HepG2 (cell line): ENCODE results near the gene P4HTM. TPM values are rescaled to one million over a fixed set of nuclear protein-coding genes. Genes with fewer than 3 reads are reported as not detected.

ENCODE experiments used
- AGO2 ChIP-seq: fragments of 200-400 bp; formaldehyde crosslinking; optimal IDR thresholded peaks from 2 replicates; pipeline ENCODE3; 2017; ENCODE audit warnings: mild to moderate bottlenecking, low read depth, low read length, moderate library complexity
- BCL3 ChIP-seq: sonication (generic); formaldehyde crosslinking; IDR thresholded peaks from 2 replicates; pipeline ENCODE4 v1.5.1; 2020; ENCODE audit warnings: mild to moderate bottlenecking, missing genetic modification reagents, moderate library complexity
- BRD4 ChIP-seq: sonication (generic); formaldehyde crosslinking; IDR thresholded peaks from 2 replicates; pipeline ENCODE4 v1.4.0; 2020; ENCODE audit warnings: missing genetic modification reagents
- KAT7 ChIP-seq: IDR thresholded peaks from 2 replicates; pipeline ENCODE4 v1.6.1; 2018; ENCODE audit warnings: borderline replicate concordance, missing compliant biosample characterization
- KIAA2018 ChIP-seq: sonication (generic); formaldehyde crosslinking; IDR thresholded peaks from 2 replicates; pipeline ENCODE4 v1.5.0; 2020; ENCODE audit warnings: mild to moderate bottlenecking, missing genetic modification reagents, borderline replicate concordance
- MEF2D ChIP-seq: sonication (generic); formaldehyde crosslinking; IDR thresholded peaks from 2 replicates; pipeline ENCODE4 v1.5.1; 2020; ENCODE audit warnings: mild to moderate bottlenecking, missing genetic modification reagents
- NCOR1 ChIP-seq: fragments of 200-600 bp; sonication (generic); IDR thresholded peaks from 2 replicates; pipeline ENCODE4 v1.7.0; 2017; ENCODE audit warnings: antibody characterized with exemption, low read length, borderline replicate concordance
- NFE2L2 ChIP-seq: fragments of 150-350 bp; IDR thresholded peaks from 2 replicates; pipeline ENCODE4 v1.6.1; 2014; ENCODE audit warnings: low read length
- NFIC ChIP-seq: IDR thresholded peaks from 2 replicates; pipeline ENCODE4 v1.6.1; 2012; ENCODE audit warnings: mild to moderate bottlenecking, low read length, inconsistent platforms
- PTBP1 ChIP-seq: fragments of 200-400 bp; formaldehyde crosslinking; IDR thresholded peaks from 2 replicates; pipeline ENCODE4 v1.6.1; 2018; ENCODE audit warnings: low read length, low read depth; ENCODE audit not compliant: poor library complexity, severe bottlenecking
- SCMH1 ChIP-seq: sonication (generic); formaldehyde crosslinking; IDR thresholded peaks from 2 replicates; pipeline ENCODE4 v1.9.0; 2021; ENCODE audit warnings: missing genetic modification reagents, mild to moderate bottlenecking, borderline replicate concordance
- SNRNP70 ChIP-seq: fragments of 200-400 bp; formaldehyde crosslinking; IDR thresholded peaks from 2 replicates; pipeline ENCODE4 v1.6.1; 2017; ENCODE audit warnings: mild to moderate bottlenecking, low read depth, low read length, moderate library complexity
- SOX6 ChIP-seq, 2 experiments: fragments of 450-650 bp in 1 of 2; sonication (generic) in 1 of 2; formaldehyde crosslinking in 1 of 2; IDR thresholded peaks; 2 replicates each; pipeline versions ENCODE4 v1.4.0 to v1.6.1; 2017 to 2020; ENCODE audit warnings: antibody characterized with exemption in 1 of 2, mild to moderate bottlenecking in 1 of 2, missing genetic modification reagents in 1 of 2
- ZBTB7B ChIP-seq: sonication (generic); formaldehyde crosslinking; IDR thresholded peaks from 2 replicates; pipeline ENCODE4 v1.4.0; 2020; ENCODE audit warnings: missing genetic modification reagents
- ZMYM3 ChIP-seq: sonication (generic); formaldehyde crosslinking; IDR thresholded peaks from 2 replicates; pipeline ENCODE4 v1.5.1; 2020; ENCODE audit warnings: mild to moderate bottlenecking, missing genetic modification reagents
- ZNF317 ChIP-seq: sonication (generic); formaldehyde crosslinking; IDR thresholded peaks from 2 replicates; pipeline ENCODE4 v1.5.0; 2020; ENCODE audit warnings: mild to moderate bottlenecking, missing genetic modification reagents
- ZNF33A ChIP-seq: sonication (generic); formaldehyde crosslinking; IDR thresholded peaks from 2 replicates; pipeline ENCODE4 v1.5.1; 2020; ENCODE audit warnings: missing genetic modification reagents, mild to moderate bottlenecking, moderate library complexity, borderline replicate concordance
- ZNF510 ChIP-seq: sonication (generic); formaldehyde crosslinking; IDR thresholded peaks from 2 replicates; pipeline ENCODE4 v1.4.0; 2020; ENCODE audit warnings: low read depth, mild to moderate bottlenecking, missing genetic modification reagents
- polyA plus RNA-seq, 8 experiments: library from polyadenylated mRNA; depleted of rRNA in 3 of 8; stranded (reverse) in 7 of 8; unstranded in 1 of 8; fragments of >200 nt; fragmentation: Illumina TruSeq in 4 of 8; extraction: Trizol in 4 of 8; gene quantifications; 2 replicates each; pipeline versions ENCODE4 v1.2.1 to v1.2.3, GENCODE V29; 2011 to 2016; ENCODE audit warnings: low read depth in 4 of 8, missing spikeins in 1 of 8, mixed read lengths in 1 of 8; ENCODE audit not compliant: insufficient read depth in 1 of 8
- total RNA-seq, 5 experiments: library from RNA; depleted of rRNA; stranded (reverse); fragments of >200 nt; fragmentation: Illumina TruSeq; extraction: Trizol; gene quantifications; 2 replicates each; pipeline ENCODE4 v1.2.3, GENCODE V29; 2016; ENCODE audit warnings: low read depth in 1 of 5

P4HTM gene
- total and polyA plus RNA-seq, 2 of the 13 experiments (the other 11 are each of a cell fraction or from before 2014, with no cell fraction given), result 0.01 TPM; not detected in 1

GRCh38 chr3:49028673-49029562 is 38.9 kb downstream of the P4HTM start, which contains the start of gene IMPDH2 (continued):
- no peak for TF ChIP-seq KIAA2018
- TF ChIP-seq BCL3 (CRISPR knock-in tag), result peak; percentile 59
- TF ChIP-seq AGO2, result peak; percentile 100
- 0 out of 2 replicates have a peak, but pooled peaks have one; percentile 43 for TF ChIP-seq ZMYM3 (CRISPR knock-in tag)
- TF ChIP-seq ZNF33A (CRISPR knock-in tag), result no peak
- peak; percentile 86 for TF ChIP-seq PTBP1
- TF ChIP-seq SOX6 (IDR thresholded peaks at IDR 0.05), result no peak
- peak; percentile 71 for TF ChIP-seq SOX6 (CRISPR knock-in tag; IDR thresholded peaks at IDR 0.05)
- TF ChIP-seq KAT7 (CRISPR knock-in tag), result peak; percentile 81; the same call in 1 of the 2 replicates
- TF ChIP-seq NFIC, result no peak
- TF ChIP-seq SNRNP70, result no peak
- TF ChIP-seq BRD4 (CRISPR knock-in tag), result peak; percentile 77; the same call in 1 of the 2 replicates
- peak; percentile 86 for TF ChIP-seq ZBTB7B (CRISPR knock-in tag)
- no peak for TF ChIP-seq SCMH1 (CRISPR knock-in tag)
- no peak for TF ChIP-seq NFE2L2
- 0 out of 2 replicates have a peak, but pooled peaks have one; percentile 74 for TF ChIP-seq ZNF317
- peak; percentile 90 for TF ChIP-seq MEF2D (CRISPR knock-in tag)
- no peak for TF ChIP-seq NCOR1
- TF ChIP-seq ZNF510, result peak; percentile 90; the same call in 1 of the 2 replicates
